Measurements from ENCODE around the gene SLC35A4.
A peak's percentile ranks its signal among the peaks of the same experiment; 100 is the strongest.
"Not testable (repeated sequence)": the region's sequence is repeated elsewhere in the genome, so short reads cannot be mapped to it uniquely, and the experiment has no call there.

The SLC35A4 gene

GRCh38 chr5:140591747-140592372 is 27.2 kb downstream of the SLC35A4 start:
- DNase-seq: peak; percentile 75

GRCh38 chr5:140593070-140593469 is 28.4 kb downstream of the SLC35A4 start:
- not testable (repeated sequence) for DNase-seq

- DNase-seq: no peak
Observed at GRCh38 chr5:140594169-140594568, 29.5 kb downstream of the SLC35A4 start.

GRCh38 chr5:140595538-140596300 is 31.1 kb downstream of the SLC35A4 start:
- no peak for DNase-seq

- DNase-seq: no peak
Observed at GRCh38 chr5:140596321-140596741, 31.7 kb downstream of the SLC35A4 start.

GRCh38 chr5:140598836-140599235 is 34.2 kb downstream of the SLC35A4 start:
- DNase-seq: no peak

GRCh38 chr5:140600096-140600495 is 35.5 kb downstream of the SLC35A4 start:
- no peak for DNase-seq

- no peak for DNase-seq
Observed at GRCh38 chr5:140602147-140602546, 37.5 kb downstream of the SLC35A4 start.

GRCh38 chr5:140603446-140603698 is 38.7 kb downstream of the SLC35A4 start:
- not testable (repeated sequence) for DNase-seq

- DNase-seq: no peak
Observed at GRCh38 chr5:140603734-140604133, 39.1 kb downstream of the SLC35A4 start.

GRCh38 chr5:140605879-140606278 is 41.3 kb downstream of the SLC35A4 start:
- DNase-seq: no peak

- no peak for DNase-seq
Observed at GRCh38 chr5:140607031-140607430, 42.4 kb downstream of the SLC35A4 start.

- no peak for DNase-seq
Observed at GRCh38 chr5:140608722-140609121, 44.1 kb downstream of the SLC35A4 start.

GRCh38 chr5:140609126-140609525 is 44.5 kb downstream of the SLC35A4 start:
- no peak for DNase-seq

- DNase-seq: no peak
Observed at GRCh38 chr5:140611020-140611521, 46.4 kb downstream of the SLC35A4 start.
